ENCODE measurements around the gene NANP. TPM values are rescaled to one million over a fixed set of nuclear protein-coding genes. Genes with fewer than 3 reads are reported as not detected.
A peak's percentile ranks its signal among the peaks of the same experiment; 100 is the strongest.

Gene NANP
- total and polyA plus RNA-seq, 2 of the 13 experiments (the other 11 are each of a cell fraction or from before 2014, with no cell fraction given), result 8.9 to 21.5 TPM

GRCh38 chr20:25624500-25624939 is 706 bp upstream of the NANP start (continued):
- TF ChIP-seq, protein P1, sequence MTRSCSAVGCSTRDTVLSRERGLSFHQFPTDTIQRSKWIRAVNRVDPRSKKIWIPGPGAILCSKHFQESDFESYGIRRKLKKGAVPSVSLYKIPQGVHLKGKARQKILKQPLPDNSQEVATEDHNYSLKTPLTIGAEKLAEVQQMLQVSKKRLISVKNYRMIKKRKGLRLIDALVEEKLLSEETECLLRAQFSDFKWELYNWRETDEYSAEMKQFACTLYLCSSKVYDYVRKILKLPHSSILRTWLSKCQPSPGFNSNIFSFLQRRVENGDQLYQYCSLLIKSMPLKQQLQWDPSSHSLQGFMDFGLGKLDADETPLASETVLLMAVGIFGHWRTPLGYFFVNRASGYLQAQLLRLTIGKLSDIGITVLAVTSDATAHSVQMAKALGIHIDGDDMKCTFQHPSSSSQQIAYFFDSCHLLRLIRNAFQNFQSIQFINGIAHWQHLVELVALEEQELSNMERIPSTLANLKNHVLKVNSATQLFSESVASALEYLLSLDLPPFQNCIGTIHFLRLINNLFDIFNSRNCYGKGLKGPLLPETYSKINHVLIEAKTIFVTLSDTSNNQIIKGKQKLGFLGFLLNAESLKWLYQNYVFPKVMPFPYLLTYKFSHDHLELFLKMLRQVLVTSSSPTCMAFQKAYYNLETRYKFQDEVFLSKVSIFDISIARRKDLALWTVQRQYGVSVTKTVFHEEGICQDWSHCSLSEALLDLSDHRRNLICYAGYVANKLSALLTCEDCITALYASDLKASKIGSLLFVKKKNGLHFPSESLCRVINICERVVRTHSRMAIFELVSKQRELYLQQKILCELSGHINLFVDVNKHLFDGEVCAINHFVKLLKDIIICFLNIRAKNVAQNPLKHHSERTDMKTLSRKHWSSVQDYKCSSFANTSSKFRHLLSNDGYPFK (CRISPR knock-in tag; IDR thresholded peaks at IDR 0.05; ENCODE audit: borderline replicate concordance), result no peak; the same call in 1 of the 2 replicates
- TF ChIP-seq, protein P2, sequence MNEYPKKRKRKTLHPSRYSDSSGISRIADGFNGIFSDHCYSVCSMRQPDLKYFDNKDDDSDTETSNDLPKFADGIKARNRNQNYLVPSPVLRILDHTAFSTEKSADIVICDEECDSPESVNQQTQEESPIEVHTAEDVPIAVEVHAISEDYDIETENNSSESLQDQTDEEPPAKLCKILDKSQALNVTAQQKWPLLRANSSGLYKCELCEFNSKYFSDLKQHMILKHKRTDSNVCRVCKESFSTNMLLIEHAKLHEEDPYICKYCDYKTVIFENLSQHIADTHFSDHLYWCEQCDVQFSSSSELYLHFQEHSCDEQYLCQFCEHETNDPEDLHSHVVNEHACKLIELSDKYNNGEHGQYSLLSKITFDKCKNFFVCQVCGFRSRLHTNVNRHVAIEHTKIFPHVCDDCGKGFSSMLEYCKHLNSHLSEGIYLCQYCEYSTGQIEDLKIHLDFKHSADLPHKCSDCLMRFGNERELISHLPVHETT (CRISPR knock-in tag; conservative IDR thresholded peaks at IDR 0.05), result no peak; the same call in 1 of the 2 replicates
- no peak; the same call in 1 of the 2 replicates for TF ChIP-seq ZSCAN5A (CRISPR knock-in tag; IDR thresholded peaks at IDR 0.05; ENCODE audit: borderline replicate concordance)

- Histone ChIP-seq H3K9ac (ENCODE audit: insufficient read depth, low read depth, low read length) (peak overlapping the region; percentile 94), H3K27me3 (ENCODE audit: control insufficient read depth in 1 of 2, insufficient read depth in 2 of 2, low read length in 2 of 2) (no peaks in the 10 kb centered on the region; a peak in 1 of 5 replicates), H3K27ac (ENCODE audit: extremely low read length, insufficient read depth, low read length) (peak overlapping the region; percentile 96), H3K4me2 (ENCODE audit: low read depth, low read length) (peak overlapping the region; percentile 100), H2AFZ (ENCODE audit: low read length) (no peak overlapping the region), H3K79me2 (ENCODE audit: insufficient read depth, low read length) (peaks cover 63% of the 10 kb centered on the region), H4K20me1 (ENCODE audit: insufficient read depth, low read length) (0 out of 2 replicates have a peak, but pooled peaks cover 3% of the 10 kb centered on the region), H3K36me3 (replicated peaks in 1 of 2; ENCODE audit: control insufficient read depth in 1 of 2, insufficient read depth in 2 of 2, low read length in 2 of 2) (peaks cover 1 to 5% of the 10 kb centered on the region in 2 experiments; a peak in 4 of 5 replicates), H3K4me1 (ENCODE audit: insufficient read depth, low read length) (peaks cover 52% of the 10 kb centered on the region), H3K9me3 (ENCODE audit: low read length) (no peaks in the 10 kb centered on the region), H3K4me3 (replicated peaks in 1 of 3; ENCODE audit: insufficient read depth in 1 of 3, low read depth in 2 of 3, low read length in 3 of 3) (peak overlapping the region; percentile 75 to 87 (median 80))
- in situ Hi-C loops (cut with HindIII; ENCODE audit: extremely low pct_ligation_motif_present, low pct_unique_long_range_greater_than_20kb), result loop anchor here (5.0 kb wide), 1 partner anchor 36 kb away; the partner anchor contains the start of gene NINL
- intact Hi-C loops (cut with micrococcal nuclease; ENCODE audit: unreplicated experiment), result loop anchor here (1.0 to 2.0 kb wide), 4 partner anchors 11 to 115 kb away; partner anchors contain the start of gene NINL
- DNase-seq (ENCODE audit: low spot score) (peak; percentile 64), FAIRE-seq (no peak), ATAC-seq (peak; percentile 36)
- POLR2A ChIA-PET, result interaction anchor here (0.9 to 2.5 kb wide), 6 partner anchors 14 to 216 kb away, joined by 3 to 23 read pairs (median 4); partner anchors contain the start of genes GINS1 and NINL
- WGBS (ENCODE audit: low lambda C conversion rate), result under 1% methylated on average over 19 of the region's 45 CpGs
- CTCF ChIA-PET (ENCODE audit: low intra/inter-chr PET ratio, low total read pairs), result no interaction called here
- BruUV-seq (replicated peaks), result no TSS peak
- 0 out of 2 replicates have a peak, but pooled peaks have one; percentile 66 for TF ChIP-seq PAWR (CRISPR knock-in tag; IDR thresholded peaks at IDR 0.05; ENCODE audit: borderline replicate concordance)
- 0 out of 2 replicates have a peak, but pooled peaks have one; percentile 22 for TF ChIP-seq ZFP41 (CRISPR knock-in tag; IDR thresholded peaks at IDR 0.05; ENCODE audit: borderline replicate concordance)
- TF ChIP-seq, protein P3, sequence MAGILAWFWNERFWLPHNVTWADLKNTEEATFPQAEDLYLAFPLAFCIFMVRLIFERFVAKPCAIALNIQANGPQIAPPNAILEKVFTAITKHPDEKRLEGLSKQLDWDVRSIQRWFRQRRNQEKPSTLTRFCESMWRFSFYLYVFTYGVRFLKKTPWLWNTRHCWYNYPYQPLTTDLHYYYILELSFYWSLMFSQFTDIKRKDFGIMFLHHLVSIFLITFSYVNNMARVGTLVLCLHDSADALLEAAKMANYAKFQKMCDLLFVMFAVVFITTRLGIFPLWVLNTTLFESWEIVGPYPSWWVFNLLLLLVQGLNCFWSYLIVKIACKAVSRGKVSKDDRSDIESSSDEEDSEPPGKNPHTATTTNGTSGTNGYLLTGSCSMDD (CRISPR knock-in tag; IDR thresholded peaks at IDR 0.05), result no peak; the same call in 1 of the 2 replicates
- TF ChIP-seq, protein P4, sequence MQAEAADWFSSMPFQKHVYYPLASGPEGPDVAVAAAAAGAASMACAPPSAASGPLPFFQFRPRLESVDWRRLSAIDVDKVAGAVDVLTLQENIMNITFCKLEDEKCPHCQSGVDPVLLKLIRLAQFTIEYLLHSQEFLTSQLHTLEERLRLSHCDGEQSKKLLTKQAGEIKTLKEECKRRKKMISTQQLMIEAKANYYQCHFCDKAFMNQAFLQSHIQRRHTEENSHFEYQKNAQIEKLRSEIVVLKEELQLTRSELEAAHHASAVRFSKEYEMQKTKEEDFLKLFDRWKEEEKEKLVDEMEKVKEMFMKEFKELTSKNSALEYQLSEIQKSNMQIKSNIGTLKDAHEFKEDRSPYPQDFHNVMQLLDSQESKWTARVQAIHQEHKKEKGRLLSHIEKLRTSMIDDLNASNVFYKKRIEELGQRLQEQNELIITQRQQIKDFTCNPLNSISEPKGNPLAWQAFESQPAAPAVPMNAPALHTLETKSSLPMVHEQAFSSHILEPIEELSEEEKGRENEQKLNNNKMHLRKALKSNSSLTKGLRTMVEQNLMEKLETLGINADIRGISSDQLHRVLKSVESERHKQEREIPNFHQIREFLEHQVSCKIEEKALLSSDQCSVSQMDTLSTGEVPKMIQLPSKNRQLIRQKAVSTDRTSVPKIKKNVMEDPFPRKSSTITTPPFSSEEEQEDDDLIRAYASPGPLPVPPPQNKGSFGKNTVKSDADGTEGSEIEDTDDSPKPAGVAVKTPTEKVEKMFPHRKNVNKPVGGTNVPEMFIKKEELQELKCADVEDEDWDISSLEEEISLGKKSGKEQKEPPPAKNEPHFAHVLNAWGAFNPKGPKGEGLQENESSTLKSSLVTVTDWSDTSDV (CRISPR knock-in tag; IDR thresholded peaks at IDR 0.05), result peak; percentile 81; the same call in 1 of the 2 replicates
- no peak for TF ChIP-seq ZNF883 (CRISPR knock-in tag; IDR thresholded peaks at IDR 0.05; ENCODE audit: not compliant biosample characterization)
These were observed 534 bp downstream of the NANP start for GRCh38 chr20:25623225-25623735.

Measured in HepG2 (cell line).